ENCODE measurements around the gene TRIM21. TPM values are rescaled to one million over a fixed set of nuclear protein-coding genes. Genes with fewer than 3 reads are reported as not detected.
"Not testable (repeated sequence)": the region's sequence is repeated elsewhere in the genome, so short reads cannot be mapped to it uniquely, and the experiment has no call there.

TRIM21 gene
- total RNA-seq, 1 donor from 2014 or later, result 27.7 TPM

DNA sequence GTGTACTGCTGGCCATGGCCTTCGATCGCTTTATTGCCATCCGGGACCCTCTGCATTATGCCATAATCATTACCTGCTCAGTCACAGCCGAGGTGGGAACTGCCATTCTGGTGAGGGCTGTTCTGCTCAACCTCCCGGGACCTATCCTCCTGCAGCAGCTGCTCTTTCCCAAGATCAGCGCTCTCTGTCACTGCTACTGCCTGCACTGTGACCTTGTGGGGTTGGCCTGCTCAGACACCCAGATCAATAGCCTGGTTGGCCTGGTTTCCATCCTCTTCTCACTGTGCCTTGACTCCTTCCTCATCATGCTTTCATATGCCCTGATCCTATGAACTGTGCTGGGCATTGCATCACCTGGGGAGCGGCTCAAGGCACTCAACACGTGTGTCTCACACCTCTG is 24.9 kb upstream of the TRIM21 start:
- intact Hi-C loops (cut with micrococcal nuclease), result no loop called here

DNA sequence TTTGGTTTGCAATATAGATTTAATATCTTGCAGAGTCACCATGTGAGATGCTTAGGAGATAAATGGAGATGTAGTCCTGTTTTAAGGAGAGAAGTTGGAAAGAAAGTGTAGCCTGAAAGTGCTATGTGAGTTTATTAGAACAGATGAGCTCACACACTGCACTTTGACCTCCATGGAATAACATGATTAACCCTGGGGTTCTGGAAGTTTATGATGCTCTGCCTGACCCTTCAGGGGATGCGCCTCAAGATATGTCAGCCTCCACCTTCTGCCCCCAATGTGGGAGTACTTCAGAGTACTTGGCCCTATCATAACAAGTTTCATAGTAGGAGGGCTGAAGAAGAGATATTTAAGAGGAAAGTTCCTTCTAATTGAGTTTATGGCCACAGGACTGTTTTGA is 23.3 kb upstream of the TRIM21 start:
- ChIA-PET CTCF (no interaction called here), POLR2A (no interaction called here)
- Mint-ChIP-seq H3K4me1 (no peaks in the 10 kb centered on the region), H3K27ac (no peak overlapping the region), H3K9me3 (no peaks in the 10 kb centered on the region), H3K27me3 (peaks cover 19% of the 10 kb centered on the region), H3K4me3 (no peak overlapping the region), H3K36me3 (ENCODE audit: low read depth) (no peaks in the 10 kb centered on the region)
- no peak for DNase-seq
- intact Hi-C loops (cut with micrococcal nuclease), result no loop called here
- TF ChIP-seq, protein P1, sequence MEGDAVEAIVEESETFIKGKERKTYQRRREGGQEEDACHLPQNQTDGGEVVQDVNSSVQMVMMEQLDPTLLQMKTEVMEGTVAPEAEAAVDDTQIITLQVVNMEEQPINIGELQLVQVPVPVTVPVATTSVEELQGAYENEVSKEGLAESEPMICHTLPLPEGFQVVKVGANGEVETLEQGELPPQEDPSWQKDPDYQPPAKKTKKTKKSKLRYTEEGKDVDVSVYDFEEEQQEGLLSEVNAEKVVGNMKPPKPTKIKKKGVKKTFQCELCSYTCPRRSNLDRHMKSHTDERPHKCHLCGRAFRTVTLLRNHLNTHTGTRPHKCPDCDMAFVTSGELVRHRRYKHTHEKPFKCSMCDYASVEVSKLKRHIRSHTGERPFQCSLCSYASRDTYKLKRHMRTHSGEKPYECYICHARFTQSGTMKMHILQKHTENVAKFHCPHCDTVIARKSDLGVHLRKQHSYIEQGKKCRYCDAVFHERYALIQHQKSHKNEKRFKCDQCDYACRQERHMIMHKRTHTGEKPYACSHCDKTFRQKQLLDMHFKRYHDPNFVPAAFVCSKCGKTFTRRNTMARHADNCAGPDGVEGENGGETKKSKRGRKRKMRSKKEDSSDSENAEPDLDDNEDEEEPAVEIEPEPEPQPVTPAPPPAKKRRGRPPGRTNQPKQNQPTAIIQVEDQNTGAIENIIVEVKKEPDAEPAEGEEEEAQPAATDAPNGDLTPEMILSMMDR (IDR thresholded peaks at IDR 0.05), result no peak
- no peak for ATAC-seq (ENCODE audit: low read depth)

More for the DNA sequence above, 24.9 kb upstream of the TRIM21 start:
- Mint-ChIP-seq H3K9me3 (no peaks in the 10 kb centered on the region), H3K4me3 (no peak overlapping the region), H3K27me3 (peaks cover 15% of the 10 kb centered on the region), H3K27ac (no peak overlapping the region), H3K4me1 (no peaks in the 10 kb centered on the region), H3K36me3 (ENCODE audit: low read depth) (no peaks in the 10 kb centered on the region)
- ChIA-PET POLR2A (no interaction called here), CTCF (no interaction called here)
- DNase-seq (no peak), ATAC-seq (ENCODE audit: low read depth) (no peak)
- TF ChIP-seq, protein P1 (IDR thresholded peaks at IDR 0.05), result no peak

DNA sequence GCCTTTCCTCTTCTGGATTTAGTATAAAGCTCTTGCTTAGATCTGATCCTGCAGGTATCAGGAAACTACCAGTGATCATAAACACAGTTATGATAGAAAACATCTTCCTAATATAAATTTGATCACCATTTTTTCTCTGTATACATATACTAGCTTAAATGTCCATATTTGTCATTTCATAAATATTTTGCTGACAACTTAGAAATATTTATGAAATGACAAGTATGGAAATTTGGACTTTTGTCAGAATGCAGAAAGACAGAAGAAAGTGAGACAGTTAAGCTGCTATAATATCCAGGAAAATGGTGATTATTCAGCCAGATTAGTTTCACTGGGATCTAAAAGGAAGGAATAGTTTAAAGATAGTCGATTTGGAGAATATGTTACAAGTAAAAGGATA is 22.8 kb upstream of the TRIM21 start:
- H3K4me3 Mint-ChIP-seq, result no peak overlapping the region
- POLR2A ChIA-PET, result no interaction called here

GRCh38 chr11:4406206-4406605 is 12.7 kb upstream of the TRIM21 start:
- ATAC-seq (ENCODE audit: low read depth); CTCF ChIA-PET: not testable (repeated sequence)

More for the DNA sequence above, 22.8 kb upstream of the TRIM21 start:
- Mint-ChIP-seq H3K4me1 (no peaks in the 10 kb centered on the region), H3K36me3 (ENCODE audit: low read depth) (no peaks in the 10 kb centered on the region), H3K27ac (no peak overlapping the region), H3K9me3 (no peaks in the 10 kb centered on the region), H3K27me3 (peaks cover 20% of the 10 kb centered on the region)
- no peak for ATAC-seq (ENCODE audit: low read depth)
- DNase-seq, result no peak
- CTCF ChIA-PET, result no interaction called here
- intact Hi-C loops (cut with micrococcal nuclease), result no loop called here
- TF ChIP-seq, protein P1 (IDR thresholded peaks at IDR 0.05), result no peak

DNA sequence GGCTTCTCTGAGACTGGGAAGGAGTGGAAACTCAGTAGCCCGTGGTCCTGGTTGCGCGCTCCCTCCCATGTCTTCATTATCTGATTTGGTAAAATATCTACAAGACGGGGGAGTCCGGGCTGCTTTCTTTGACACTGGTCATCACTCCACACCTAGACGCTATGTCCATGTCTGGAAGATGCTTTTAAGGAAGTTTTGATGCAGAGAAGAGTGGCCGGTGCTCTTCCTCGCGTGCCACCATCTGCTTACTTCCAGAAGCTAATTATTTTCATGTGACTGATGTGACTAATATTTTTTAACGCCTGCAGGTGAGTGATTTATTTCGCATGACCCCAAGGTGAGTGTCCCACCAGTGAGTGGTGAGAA is 339 bp upstream of the TRIM21 start:
- peak overlapping the region; percentile 90 for H3K27ac Mint-ChIP-seq
- ATAC-seq (ENCODE audit: low read depth) (no peak), DNase-seq (no peak)
- ChIA-PET POLR2A (no interaction called here), CTCF (no interaction called here)
- peaks cover 31% of the 10 kb centered on the region for H3K36me3 Mint-ChIP-seq (ENCODE audit: low read depth)
- peaks cover 13% of the 10 kb centered on the region for H3K27me3 Mint-ChIP-seq
- intact Hi-C loops (cut with micrococcal nuclease), result loop anchor here (1.0 kb wide), 1 partner anchor 214 kb away; the partner anchor contains the start of gene TRIM68
- peaks cover 32% of the 10 kb centered on the region for H3K4me1 Mint-ChIP-seq
- peaks cover 3% of the 10 kb centered on the region for H3K9me3 Mint-ChIP-seq
- H3K4me3 Mint-ChIP-seq, result peak overlapping the region; percentile 95
- TF ChIP-seq, protein P1 (IDR thresholded peaks at IDR 0.05), result no peak

More at GRCh38 chr11:4406206-4406605, 12.7 kb upstream of the TRIM21 start:
- H3K9me3 Mint-ChIP-seq; intact Hi-C loops (cut with micrococcal nuclease); POLR2A ChIA-PET; H3K27ac Mint-ChIP-seq; H3K4me1 Mint-ChIP-seq; H3K36me3 Mint-ChIP-seq (ENCODE audit: low read depth); DNase-seq; H3K4me3 Mint-ChIP-seq: not testable (repeated sequence)
- H3K27me3 Mint-ChIP-seq, result peaks cover 32% of the 10 kb centered on the region

- DNase-seq (no peak), ATAC-seq (ENCODE audit: low read depth) (no peak)
- Mint-ChIP-seq H3K36me3 (ENCODE audit: low read depth) (peaks cover 80% of the 10 kb centered on the region), H3K4me1 (peaks cover 25% of the 10 kb centered on the region), H3K27ac (no peak overlapping the region), H3K4me3 (no peak overlapping the region), H3K27me3 (no peaks in the 10 kb centered on the region), H3K9me3 (no peaks in the 10 kb centered on the region)
- CTCF ChIA-PET, result no interaction called here
- TF ChIP-seq, protein P1 (IDR thresholded peaks at IDR 0.05), result no peak
- POLR2A ChIA-PET, result no interaction called here
- intact Hi-C loops (cut with micrococcal nuclease), result no loop called here
Measured at GRCh38 chr11:4388221-4388620, 5.3 kb downstream of the TRIM21 start.
